HG03378 (cell line): ENCODE results near the gene DCDC2C.

Experiments
- ATAC-seq: cut with Tn5 transposase; IDR thresholded peaks from one replicate; pipeline ENCODE4 v1.9.1; 2021; ENCODE audit warnings: mild to moderate bottlenecking, moderate library complexity; ENCODE audit not compliant: unreplicated experiment

The DCDC2C gene

GRCh38 chr2:3769766-3770165 lies 66.4 kb downstream of the DCDC2C start:
- ATAC-seq = no peak

DNA sequence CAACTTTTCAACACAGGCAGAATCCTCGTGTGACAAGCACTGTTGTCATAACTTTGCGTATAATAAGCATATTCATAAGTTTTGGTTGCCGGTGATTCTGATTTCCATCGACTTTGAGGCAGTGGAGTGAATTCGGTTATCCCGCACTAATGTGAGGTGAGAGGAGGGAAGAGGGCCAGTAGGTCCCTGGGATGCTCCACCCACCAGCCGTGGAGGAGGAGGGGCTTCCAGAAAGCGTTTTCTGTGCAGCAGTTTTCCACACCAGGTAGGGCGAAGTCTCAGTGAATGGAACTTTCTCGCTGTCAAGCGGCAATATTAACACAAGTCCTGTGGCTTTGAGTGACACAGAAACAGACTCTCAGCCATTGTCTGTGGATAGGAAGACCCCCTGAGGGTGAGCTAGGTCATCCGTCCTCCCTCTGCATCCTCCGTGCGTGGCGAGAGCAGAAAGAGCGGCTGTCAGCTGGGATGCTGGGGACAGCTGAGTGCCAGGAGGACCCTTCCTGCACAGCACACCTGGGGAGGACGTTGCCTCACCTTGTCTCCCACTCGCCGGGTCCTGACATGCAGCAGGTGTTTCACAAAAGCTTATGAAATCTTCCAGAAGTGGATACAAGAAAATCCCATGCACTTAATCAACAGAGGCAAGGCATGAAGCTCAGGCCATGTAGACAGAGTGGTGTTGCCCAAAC lies 67.5 kb downstream of the DCDC2C start:
- ATAC-seq = no peak

- ATAC-seq = no peak
Measured at GRCh38 chr2:3771576-3771975, 68.2 kb downstream of the DCDC2C start.

DNA sequence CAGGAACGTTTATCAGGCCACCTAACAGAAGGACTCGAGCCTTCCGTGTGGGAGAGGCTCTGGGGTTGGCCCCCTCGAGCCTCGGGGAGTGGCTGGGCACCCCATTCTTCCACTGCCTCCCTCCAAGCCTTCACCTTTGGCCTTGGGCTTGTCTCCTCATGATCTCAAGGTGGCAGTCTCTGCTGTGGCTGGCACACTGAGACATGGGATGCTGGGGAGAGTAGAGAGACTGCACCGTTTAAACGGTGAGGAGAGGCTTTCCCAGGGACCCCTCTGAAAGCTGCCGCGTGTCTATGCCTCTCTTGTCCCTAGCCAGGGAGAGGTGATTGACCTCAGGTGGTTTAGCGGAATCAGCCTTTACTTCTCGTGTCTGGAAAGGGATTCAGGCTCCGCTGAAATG lies 71.0 kb downstream of the DCDC2C start:
- no peak for ATAC-seq

- ATAC-seq = no peak
Measured at GRCh38 chr2:3776311-3776710, 72.9 kb downstream of the DCDC2C start.

DNA sequence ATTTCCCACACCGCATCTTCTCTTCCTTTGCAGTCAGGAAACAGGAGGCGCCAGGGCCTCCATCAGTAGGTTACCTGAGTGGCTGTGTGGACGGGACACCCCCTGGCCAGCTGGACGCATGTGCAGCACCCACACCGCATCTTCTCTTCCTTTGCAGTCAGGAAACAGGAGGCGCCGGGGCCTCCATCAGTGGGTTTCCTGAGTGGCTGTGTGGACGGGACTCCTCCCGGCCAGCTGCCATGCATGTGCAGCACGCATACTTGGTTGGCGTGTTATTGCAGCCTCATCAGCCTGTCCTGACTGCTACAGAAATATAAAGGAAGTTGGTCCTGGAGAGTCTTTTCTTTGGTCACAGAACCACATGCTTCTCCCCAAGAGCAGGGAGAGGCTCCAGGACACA lies 74.6 kb downstream of the DCDC2C start:
- no peak for ATAC-seq

DNA sequence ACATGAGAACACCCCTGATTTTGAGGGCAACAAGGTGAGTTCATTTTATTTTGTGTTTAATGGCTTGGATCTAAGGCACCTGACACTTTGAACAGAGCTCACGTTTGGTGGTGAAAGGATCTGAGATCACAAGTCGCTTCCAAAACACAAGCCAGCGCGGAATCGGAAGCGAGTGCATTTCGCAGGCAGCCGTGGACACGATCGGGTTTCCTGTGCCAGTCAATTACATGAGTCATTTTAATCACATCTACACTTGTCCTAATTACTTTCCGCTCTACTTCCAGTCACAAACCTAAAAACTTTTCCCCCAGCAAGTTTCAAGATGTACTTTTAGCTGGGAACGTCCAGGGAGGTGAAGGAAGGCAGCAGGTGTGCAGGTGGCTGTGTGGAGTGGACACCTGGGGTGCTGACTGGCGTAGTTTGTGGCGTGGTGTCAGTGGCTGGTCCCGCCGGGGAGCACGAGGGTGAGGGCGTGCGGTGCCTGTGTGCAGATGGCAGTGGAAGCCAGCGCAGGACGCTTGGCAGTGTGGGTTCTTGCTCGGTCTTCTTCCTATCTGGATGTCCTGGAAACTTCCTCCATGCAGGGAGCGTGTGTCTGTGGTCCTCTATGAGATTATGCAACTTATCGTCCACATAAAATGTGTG lies 75.6 kb downstream of the DCDC2C start:
- no peak for ATAC-seq

- no peak for ATAC-seq
Measured at GRCh38 chr2:3779496-3780049, 76.2 kb downstream of the DCDC2C start.

- ATAC-seq = peak; percentile 98
Measured at GRCh38 chr2:3780477-3781402, 77.4 kb downstream of the DCDC2C start.

- ATAC-seq = no peak
Measured at GRCh38 chr2:3784731-3785130, 81.4 kb downstream of the DCDC2C start.

GRCh38 chr2:3785220-3785889 lies 82.0 kb downstream of the DCDC2C start:
- no peak for ATAC-seq

GRCh38 chr2:3785890-3786273 lies 82.5 kb downstream of the DCDC2C start:
- ATAC-seq = no peak

- ATAC-seq = no peak
Measured at GRCh38 chr2:3787768-3788167, 84.4 kb downstream of the DCDC2C start.

- ATAC-seq = no peak
Measured at GRCh38 chr2:3789256-3789655, 85.9 kb downstream of the DCDC2C start.

DNA sequence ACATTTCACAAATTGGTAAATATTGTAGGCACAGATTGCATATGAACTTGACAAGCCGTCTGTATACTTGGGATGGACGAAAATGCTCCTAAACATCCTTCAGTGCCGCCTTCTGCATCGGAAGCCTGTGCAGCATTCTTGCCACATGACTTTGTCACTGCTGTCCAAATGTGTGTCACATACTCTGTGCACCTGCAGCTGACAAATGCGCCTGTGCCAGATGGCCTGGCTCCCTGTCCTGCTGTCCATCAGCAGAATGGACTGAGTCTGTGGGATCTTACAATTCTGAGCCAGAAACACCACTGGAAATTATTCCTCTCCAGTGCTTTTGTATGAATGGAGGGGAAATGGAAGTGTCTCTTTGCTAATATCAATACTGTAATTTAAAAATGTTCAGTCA lies 89.9 kb downstream of the DCDC2C start:
- no peak for ATAC-seq

- no peak for ATAC-seq
Measured at GRCh38 chr2:3801506-3801905, 98.1 kb downstream of the DCDC2C start.

- no peak for ATAC-seq
Measured at GRCh38 chr2:3805201-3805939, 102.0 kb downstream of the DCDC2C start.

GRCh38 chr2:3806168-3806567 lies 102.8 kb downstream of the DCDC2C start:
- ATAC-seq = no peak

GRCh38 chr2:3806730-3807129 lies 103.4 kb downstream of the DCDC2C start:
- no peak for ATAC-seq

DNA sequence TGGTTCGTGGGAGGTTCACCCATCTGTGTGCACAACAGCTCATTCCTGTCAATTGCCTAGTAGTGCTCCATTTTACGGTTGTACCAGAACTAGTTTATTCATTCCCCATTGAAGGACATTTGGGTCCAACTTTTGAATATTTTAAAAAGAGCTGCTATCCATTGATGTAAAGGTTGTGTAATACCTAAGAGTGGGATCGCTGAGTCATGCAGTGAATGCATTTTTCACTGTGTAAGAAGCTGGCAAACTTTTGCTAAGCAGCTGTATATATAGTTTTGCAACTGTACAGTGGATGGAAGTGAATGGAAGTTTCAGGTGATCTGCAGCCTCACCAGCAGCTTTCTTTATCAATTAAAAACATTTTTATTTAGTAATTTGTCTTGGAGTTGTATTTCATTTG lies 104.5 kb downstream of the DCDC2C start:
- ATAC-seq = no peak
